HG03045 (cell line): ENCODE measurements around the gene KDR.

Experiments used
- ATAC-seq: cut with Tn5 transposase; IDR thresholded peaks from one replicate; pipeline ENCODE4 v1.9.1; 2021; ENCODE audit warnings: mild to moderate bottlenecking, moderate library complexity; ENCODE audit not compliant: unreplicated experiment

Gene KDR

DNA sequence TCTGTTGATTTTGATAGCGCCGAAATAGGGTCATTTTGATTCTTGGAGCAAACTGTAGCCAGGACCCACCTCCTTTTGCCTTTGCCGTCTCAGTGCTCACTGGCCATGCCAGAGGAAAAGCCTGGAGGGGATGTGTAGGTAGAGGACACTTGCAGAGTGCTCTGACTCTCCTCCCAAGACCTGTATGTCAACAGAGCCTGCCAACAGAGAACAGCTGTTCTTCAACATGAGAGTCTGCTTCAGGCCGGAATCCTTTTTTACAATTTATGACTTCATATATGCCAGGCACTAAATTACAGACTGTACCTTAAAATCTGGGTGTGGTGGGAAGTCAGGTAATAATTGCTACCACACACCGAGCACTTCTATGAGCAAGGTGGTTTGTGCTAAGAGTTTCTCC is 94.2 kb downstream of the KDR start:
- ATAC-seq = no peak

DNA sequence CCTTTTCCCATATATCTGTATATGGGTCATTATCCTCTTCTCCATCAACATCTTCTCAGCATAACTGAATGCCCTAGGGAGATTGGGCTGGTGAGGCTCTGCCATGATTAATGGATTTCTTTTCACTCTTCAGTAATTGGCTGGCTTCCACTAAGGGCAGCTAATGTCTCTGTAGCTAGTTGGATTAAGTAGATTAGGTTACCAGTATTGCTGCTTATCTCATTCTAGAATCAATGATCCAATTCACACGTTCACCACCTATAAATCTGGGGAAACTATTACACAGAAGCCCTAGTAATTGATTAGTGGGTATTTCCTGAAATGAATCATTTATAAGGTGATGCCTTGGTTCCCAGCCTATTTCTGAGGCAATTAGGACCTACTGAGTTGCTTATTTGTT is 94.8 kb downstream of the KDR start:
- ATAC-seq = no peak

DNA sequence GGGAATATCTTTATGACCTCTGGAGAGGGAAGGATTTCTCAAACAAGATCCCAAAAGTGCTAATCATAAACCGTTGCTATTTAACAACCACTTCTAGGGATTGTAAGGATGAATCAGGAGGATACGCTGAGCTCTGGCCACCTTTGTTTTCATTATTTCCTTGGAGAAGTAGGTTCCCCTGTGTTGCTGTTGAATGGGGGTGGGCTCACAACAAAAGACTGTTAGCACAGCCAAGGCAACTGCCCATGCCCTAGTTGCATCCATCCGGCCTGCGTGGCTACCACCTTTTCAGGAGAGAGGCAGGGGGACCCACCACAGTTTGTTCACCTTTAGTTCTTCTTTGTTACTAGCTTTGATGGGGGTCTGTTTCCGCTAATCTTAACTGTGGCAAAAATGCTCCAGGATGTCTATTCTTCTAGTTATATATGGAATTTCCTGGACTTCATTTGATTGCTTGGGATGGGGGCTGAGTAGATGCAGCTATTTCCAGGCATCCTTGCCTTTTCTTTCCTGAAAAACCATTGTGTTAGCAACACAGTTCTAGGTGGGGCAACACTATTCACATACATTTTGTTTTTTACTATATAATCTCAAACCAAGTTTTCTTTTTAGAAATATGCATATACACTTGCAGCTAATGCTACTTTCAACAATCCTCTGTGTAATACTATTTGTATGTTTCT is 95.4 kb downstream of the KDR start:
- ATAC-seq = no peak

DNA sequence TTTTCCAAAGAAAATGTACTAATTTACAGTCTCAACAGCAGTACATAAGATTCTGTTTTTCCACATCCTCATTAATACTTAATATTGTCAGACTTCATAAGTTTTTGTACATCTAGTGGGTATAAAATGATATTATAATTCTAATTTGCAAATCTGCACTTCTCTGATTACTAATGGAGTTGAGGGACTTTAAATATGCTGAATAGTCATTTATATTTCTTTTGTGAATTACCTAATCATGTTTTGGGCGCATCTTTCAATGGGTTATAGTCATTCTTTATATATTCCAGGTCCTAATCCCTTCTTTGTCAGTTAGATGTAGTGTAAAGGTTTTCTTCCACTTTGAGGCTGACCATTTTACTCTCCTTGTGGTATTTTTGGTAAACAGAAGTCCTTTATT is 96.1 kb downstream of the KDR start:
- no peak for ATAC-seq
